DMS114 treated with DMSO at 0.1 percent for 48 hours (cell line): Measurements from ENCODE around the gene SPTBN1.

Experiments
- DNase-seq: peaks from one replicate; lab custom pipeline; 2025; ENCODE audit not compliant: unreplicated experiment; lab: John Stamatoyannopoulos, UW

Gene SPTBN1

DNA sequence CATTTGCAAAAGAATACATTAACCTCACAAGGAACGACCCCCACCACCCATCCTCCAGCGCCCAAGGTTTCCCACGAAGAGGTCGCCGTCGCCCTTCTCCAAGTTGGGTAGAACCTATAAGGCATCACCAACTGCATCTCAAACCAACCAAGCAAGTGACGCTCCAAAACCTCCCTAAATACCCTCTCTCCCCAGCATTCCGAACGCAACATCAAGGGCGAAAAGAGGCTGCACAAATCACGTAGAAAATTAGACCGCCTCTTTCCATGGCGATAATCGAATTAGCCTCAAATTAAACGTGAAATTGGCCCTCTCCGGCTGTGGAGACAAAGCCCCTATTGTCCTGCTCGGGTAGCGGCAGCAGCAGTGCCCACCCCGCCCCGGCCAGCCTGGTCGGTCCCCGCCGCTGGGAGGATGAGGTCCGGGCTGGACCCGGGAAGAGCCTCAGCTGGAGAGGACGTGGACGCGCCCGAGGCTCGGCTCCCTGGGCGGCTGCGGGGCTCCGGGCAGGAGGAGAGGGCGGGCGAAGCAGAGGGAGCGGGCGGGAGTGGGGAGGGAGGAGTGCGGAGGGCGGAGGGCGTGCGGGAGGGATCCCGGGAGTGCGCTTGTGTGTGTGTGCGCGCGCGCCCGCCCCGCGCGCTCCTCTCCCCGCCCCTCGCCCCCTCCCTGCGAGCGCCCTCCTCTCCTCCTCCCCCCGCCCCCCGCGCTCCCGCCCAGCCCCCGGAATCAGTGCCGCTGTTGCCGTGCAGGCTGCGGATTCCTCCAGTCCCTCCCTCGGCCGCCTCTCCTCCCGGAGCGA lies at the start of gene SPTBN1:
TSS of gene SPTBN1 (plus strand) at position 765 of the 799 bp plus-strand sequence. CDS start 70,092 bp downstream, outside the sequence.
- peak; percentile 70 for DNase-seq

DNA sequence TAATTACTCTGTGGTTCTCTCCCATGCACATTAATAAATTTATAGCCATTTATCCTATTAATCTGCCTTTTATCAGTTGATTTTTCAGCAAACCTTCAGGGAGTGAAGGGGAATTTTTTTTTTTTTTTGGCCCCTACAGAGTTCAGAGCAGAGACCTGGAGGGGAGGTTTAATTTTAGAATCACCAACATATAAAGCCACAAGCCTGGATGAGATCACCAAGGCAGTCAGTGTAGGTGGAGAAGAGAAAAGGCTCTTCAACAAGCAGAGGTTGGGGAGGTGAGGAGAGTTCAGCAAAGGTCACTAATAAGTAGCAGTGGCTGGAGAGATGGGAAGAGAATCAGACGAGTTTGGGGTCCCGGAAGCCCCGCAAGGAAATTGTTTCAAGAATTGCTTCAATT lies 48.4 kb upstream of the SPTBN1 start:
- no peak for DNase-seq

- no peak for DNase-seq
Observed at GRCh38 chr2:54408288-54408687, 47.8 kb upstream of the SPTBN1 start.

GRCh38 chr2:54409752-54410151 lies 46.4 kb upstream of the SPTBN1 start:
- DNase-seq = no peak

DNA sequence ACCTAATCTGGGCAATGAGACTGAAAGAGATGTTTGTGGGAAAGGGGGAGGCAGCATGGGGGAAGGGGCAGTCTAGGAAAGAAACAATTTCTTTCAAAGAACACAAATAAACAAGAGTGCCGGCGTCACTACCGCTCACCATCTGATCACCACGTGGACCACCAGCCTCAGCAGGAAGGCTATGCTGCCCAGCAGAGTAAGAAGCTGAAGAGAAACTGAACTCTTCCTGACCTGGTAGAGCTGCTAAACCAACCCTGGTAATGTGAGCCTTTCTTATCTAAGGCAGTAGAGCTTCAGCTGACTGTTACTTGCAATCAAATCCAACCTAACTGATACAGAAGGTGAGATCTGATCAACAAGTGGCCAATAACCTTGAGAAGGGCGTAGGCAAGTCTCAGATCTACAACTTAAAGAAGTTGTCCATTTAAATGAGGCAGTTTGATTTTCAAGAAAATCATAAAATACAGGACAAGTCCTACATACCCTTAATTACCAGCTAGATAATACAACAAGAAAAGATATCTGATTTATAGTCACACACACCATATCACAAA lies 44.2 kb upstream of the SPTBN1 start:
- no peak for DNase-seq

- no peak for DNase-seq
Observed at GRCh38 chr2:54416166-54416813, 39.8 kb upstream of the SPTBN1 start.

DNA sequence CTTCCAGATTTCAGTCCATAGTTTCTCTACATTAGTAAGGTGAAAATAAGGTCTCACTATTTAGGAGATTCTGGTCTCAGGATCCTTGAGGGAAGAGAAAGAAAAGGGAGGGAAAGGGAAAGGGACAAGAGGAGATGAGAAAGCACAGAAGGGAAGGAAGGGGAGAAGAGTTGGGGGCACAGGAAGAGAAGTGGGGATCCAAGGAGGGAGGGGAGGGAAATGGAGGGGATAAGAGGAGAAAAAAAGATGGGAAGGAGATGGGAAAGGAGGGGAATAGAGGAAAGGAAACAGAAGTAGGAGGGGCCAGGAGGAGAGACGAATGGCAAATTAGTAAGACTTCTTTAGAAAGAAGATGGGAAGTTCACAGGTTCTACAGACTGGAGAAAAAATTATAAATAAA lies 39.2 kb upstream of the SPTBN1 start:
- no peak for DNase-seq

- no peak for DNase-seq
Observed at GRCh38 chr2:54417577-54417976, 38.5 kb upstream of the SPTBN1 start.

- no peak for DNase-seq
Observed at GRCh38 chr2:54419388-54419787, 36.7 kb upstream of the SPTBN1 start.

DNA sequence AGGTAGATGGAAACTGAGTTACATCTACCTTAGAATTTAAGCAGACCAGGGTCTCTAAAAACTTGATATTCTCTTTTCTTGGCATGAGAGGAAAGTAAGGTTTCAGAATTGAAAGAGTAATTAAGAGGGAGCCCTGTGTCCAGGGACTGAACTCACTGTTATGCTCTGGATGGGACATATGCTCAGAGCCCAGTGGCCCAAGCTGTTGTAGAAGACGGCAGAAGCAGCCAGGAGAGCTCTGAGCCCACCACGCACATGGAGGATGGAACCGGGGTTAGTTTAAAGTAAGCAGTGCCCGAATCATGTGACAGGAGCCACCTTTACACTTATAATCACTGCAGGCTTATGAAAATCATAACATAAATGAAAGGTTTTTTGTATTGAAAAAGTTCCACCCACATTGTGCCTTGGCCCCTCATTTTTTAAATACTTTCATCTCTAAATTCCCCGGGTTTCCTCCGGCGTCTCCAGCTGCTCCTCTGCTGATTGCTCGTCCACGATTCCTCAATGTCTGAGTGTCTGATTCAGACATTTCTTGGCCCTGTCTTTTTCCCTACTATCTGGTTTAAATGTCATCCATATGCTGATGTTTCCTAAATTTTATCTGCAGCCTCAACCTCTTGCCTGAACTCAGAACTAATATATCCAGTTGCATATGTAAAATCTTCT lies 36.1 kb upstream of the SPTBN1 start:
- DNase-seq = no peak

DNA sequence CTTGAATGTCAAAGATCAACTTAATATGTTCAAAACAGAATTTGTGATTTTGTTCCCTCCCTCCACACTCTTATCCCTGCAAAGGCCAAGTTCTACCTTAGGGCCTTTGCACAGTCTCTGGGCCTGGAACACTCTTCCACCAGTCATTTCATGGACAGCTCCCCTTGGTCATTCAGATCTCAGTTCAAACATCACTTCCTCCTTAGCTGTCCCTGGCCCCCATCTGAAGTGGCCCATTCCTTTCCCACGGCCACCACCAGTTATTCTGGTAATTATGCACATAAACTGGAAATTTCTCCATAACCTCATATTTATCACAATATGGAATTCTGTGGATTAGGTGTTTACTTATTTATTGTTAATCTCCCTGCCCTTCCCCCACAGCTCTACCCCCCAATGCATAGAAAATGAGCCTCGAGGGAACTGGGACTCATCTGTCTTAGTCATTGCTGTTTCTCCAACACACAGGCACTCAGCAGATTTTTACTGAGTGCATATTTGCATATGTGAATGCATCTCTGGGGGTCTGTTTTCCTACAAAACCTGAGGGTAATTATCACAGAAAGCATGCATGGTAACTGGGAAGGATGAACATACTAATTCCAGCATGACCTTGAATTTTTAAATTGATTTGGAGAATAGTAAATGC lies 35.5 kb upstream of the SPTBN1 start:
- no peak for DNase-seq

DNA sequence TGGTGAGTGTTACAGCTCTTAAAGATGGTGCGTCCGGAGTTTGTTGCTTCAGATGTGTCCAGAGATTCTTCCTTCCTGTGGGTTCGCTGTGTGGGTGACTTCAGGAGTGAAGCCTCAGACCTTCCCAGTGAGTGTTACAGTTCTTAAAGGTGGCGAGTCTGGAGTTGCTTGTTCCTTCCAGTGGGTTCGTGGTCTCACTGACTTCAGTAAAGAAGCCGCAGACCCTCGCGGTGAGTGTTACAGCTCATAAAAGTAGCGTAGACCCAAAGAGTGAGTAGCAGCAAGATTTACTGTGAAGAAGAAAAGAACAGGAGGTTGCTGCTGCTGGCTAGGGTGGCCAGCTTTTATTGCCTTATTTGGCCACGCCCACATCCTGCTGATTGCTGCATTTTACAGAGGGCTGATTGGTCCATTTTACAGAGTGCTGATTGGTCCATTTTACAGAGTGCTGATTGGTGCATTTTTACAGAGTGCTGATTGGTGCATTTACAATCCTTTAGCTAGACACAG lies 34.0 kb upstream of the SPTBN1 start:
- DNase-seq = no peak

GRCh38 chr2:54423213-54423612 lies 32.9 kb upstream of the SPTBN1 start:
- DNase-seq = no peak

DNA sequence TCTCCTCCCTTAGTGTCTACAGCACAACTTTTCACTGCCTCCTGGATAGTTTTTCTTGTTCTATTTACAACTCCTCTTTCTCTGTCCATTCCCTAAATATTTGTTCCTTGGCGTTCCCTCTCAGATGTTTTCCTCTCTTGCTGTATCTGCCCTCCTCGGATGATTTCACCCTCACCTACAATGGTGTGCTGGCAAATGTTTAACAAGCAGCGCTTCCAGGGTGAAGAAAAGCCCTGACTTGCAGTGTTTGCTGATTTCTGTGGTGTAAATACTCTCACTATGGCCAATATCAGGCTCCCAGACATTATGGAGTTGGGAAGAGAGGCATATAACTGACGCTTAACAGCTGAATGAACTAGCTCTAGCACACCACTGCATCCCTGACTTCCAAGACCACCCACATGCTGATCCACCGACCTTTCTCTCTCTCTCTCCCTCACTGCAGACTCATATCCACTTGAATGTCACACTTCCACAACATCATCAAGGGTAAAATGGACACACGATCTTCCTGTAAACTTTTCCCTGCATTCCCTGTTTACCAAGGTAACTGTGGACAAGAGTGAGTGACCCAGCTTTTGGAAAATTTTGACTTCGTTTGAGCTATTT lies 31.5 kb upstream of the SPTBN1 start:
- no peak for DNase-seq

DNA sequence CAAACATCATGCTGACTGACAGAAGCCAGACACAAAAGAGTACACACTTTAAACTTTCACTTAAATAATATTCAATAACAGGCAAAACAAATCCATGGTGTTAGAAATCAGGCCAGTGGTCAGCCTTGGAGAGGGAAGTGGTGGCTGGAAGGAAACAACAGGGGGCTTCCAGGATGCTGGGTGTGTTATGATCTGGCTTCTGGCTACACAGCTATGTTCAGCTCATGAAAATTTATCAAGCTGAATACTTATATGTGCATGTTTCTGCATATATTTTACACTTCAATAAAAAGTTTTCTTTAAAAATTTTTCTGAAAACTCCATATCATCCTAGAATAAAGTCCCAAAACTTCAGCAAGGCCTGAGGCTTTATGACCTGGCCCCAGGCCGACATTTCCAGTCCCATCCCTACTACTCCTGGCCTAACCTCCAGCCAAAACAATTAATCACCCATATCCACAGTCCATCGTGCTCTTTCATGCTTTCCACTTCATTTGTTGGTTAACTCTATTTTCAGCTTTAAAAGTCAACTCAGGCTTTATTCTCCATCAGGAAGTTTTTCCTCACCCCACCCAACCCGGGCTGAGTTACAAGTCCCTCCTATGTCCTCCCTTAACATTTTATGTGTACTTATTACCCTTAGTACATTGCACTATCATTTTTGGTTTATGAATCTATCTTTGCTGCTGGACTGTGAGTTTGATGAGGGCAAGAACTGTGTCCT lies 27.9 kb upstream of the SPTBN1 start:
- DNase-seq = no peak

DNA sequence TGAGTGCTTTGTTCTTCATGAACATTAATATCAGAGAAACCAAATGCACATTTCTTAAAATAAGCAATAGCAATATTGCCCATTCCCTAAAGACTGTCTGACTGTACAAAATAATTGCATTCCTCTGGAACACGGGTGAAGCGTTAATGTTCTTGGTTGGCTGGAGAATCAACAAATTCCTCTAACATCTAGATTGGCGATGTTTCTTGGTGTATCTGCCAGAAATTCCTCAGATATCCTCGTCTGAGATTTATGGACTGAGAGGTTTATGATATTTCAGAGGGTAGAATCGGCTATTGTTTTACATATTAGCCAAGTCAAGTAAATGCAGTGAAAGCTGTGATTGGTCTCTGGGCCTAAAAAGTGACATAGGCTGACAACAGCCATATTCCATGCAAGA lies 27.1 kb upstream of the SPTBN1 start:
- DNase-seq = no peak

DNA sequence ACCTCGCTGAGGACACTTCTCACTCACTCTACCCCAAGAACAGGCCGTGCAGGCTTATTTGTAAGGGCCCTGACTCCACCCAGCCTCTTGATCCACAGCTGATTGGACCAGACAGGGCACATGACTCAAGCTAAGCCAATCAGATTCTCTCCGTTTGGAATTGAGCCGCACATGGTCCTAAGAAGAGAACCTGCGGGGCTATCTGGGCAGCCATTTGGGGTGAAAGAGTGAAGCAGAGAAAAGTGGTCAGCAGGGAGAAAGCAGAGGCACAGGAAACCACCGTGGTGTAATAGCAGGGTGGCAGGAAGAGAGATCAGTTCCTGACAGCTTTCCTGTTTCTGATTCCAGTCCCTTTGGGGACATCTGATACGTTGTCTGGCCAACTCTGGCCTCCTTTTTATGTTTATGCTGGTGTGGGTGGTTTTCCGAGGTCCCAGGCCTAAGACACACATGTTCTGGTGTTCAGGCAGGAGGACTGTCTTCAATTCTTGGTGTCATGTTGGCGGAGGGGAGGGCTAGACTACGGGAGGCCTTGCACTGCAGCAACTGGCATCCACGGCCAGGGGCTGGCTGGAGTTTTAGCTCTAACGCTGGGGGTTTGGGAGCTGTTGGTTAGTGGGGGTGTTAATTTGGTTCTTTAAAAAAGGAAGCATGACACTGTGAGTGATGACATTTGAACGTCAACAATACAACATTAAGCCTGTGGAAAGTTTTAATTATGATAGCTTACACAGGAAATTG lies 26.1 kb upstream of the SPTBN1 start:
- DNase-seq = no peak

GRCh38 chr2:54430649-54431048 lies 25.5 kb upstream of the SPTBN1 start:
- no peak for DNase-seq

DNA sequence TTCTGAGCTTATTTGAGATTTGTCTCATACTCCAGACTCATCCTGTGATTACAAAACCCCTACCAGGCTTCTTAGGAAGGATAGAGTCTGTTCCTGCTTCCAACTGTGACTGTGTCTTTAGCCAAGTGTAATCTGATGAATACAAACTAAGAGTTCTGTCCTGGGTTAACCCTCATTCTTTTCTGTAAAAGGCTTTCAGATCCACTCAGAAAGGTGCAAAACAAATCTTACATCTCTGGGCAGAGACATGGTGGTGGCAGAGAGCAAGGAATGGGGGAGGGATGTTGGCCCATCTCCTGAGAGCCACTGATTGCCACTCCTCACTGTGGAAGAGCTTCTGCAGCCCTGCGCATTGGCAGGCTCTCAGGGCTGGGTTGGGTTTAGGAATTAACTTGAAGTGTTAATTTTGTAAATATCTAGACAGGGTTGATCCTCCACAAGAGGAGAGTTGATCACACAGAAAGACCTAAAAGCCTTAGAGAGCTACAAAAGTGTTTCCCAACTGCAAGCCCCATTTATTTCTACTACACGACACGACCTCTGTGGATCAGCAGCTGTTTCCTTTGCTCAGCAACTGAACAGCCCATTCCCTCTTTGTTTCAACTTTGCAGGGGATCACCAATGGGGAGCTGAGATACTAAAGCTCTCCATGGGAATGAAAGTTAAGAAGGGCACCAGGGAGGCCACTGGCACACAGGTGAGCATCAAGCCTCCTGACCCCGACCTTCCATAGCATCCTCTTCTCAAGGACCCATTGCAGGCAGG lies 23.7 kb upstream of the SPTBN1 start:
- no peak for DNase-seq
